ENCODE results near the gene MYL3.
"Not testable (repeated sequence)": the region's sequence is repeated elsewhere in the genome, so short reads cannot be mapped to it uniquely, and the experiment has no call there.

Gene MYL3

GRCh38 chr3:46863261-46863782 lies at the start of gene MYL3:
Gene MYL3, minus strand, starts transcription at chr3:46863444. Its CDS starts 54 bp downstream, at chr3:46863390.
- H3K4me1 ChIP-seq (ENCODE audit: control insufficient read depth in 1 of 2, insufficient read depth in 2 of 2, low read length in 2 of 2) = peaks cover 0 to 13% of the 10 kb centered on the region in 2 donors
- H3K4me3 ChIP-seq (ENCODE audit: low read depth in 1 of 2, low read length in 2 of 2) = no peak within 1 kb of the TSS
- no peaks in the 10 kb centered on the region for H3K36me3 ChIP-seq (ENCODE audit: control insufficient read depth in 1 of 2, insufficient read depth in 2 of 2, low read length in 2 of 2)
- H3K27ac ChIP-seq (ENCODE audit: low read depth, low read length) = no peak within 1 kb of the TSS
- no peaks in the 10 kb centered on the region for H3K9me3 ChIP-seq (ENCODE audit: control insufficient read depth in 1 of 2, low read length in 2 of 2)
- H3K27me3 ChIP-seq (ENCODE audit: control insufficient read depth in 1 of 2, insufficient read depth in 2 of 2, low read length in 2 of 2) = peaks cover 0 to 2% of the 10 kb centered on the region in 2 donors
- H3K9ac ChIP-seq (ENCODE audit: low read depth in 1 of 2, low read length in 2 of 2) = no peak within 1 kb of the TSS

GRCh38 chr3:46912986-46913385 lies 49.7 kb upstream of the MYL3 start:
- H3K27ac ChIP-seq (ENCODE audit: low read depth, low read length) = no peak overlapping the region
- no peak overlapping the region for H3K4me3 ChIP-seq (ENCODE audit: low read depth in 1 of 2, low read length in 2 of 2)
- peaks cover 4 to 17% of the 10 kb centered on the region in 2 donors for H3K36me3 ChIP-seq (ENCODE audit: control insufficient read depth in 1 of 2, insufficient read depth in 2 of 2, low read length in 2 of 2)
- H3K27me3 ChIP-seq (ENCODE audit: control insufficient read depth in 1 of 2, insufficient read depth in 2 of 2, low read length in 2 of 2) = peaks cover 0 to 3% of the 10 kb centered on the region in 2 donors
- H3K4me1 ChIP-seq (ENCODE audit: control insufficient read depth in 1 of 2, insufficient read depth in 2 of 2, low read length in 2 of 2) = peaks cover 4 to 15% of the 10 kb centered on the region in 2 donors
- H3K9ac ChIP-seq (ENCODE audit: low read depth in 1 of 2, low read length in 2 of 2) = no peak overlapping the region
- H3K9me3 ChIP-seq (ENCODE audit: control insufficient read depth in 1 of 2, low read length in 2 of 2) = no peaks in the 10 kb centered on the region

- not testable (repeated sequence) for H3K9ac ChIP-seq (ENCODE audit: low read depth in 1 of 2, low read length in 2 of 2); H3K9me3 ChIP-seq (ENCODE audit: control insufficient read depth in 1 of 2, low read length in 2 of 2); H3K27ac ChIP-seq (ENCODE audit: low read depth, low read length); H3K36me3 ChIP-seq (ENCODE audit: control insufficient read depth in 1 of 2, insufficient read depth in 2 of 2, low read length in 2 of 2); H3K4me3 ChIP-seq (ENCODE audit: low read depth in 1 of 2, low read length in 2 of 2)
- H3K27me3 ChIP-seq (ENCODE audit: control insufficient read depth in 1 of 2, insufficient read depth in 2 of 2, low read length in 2 of 2) = peaks cover 0 to 11% of the 10 kb centered on the region in 2 donors
- peaks cover 4 to 15% of the 10 kb centered on the region in 2 donors for H3K4me1 ChIP-seq (ENCODE audit: control insufficient read depth in 1 of 2, insufficient read depth in 2 of 2, low read length in 2 of 2)
Measured at GRCh38 chr3:46910914-46911313, 47.7 kb upstream of the MYL3 start.

- H3K27me3 ChIP-seq (ENCODE audit: control insufficient read depth in 1 of 2, insufficient read depth in 2 of 2, low read length in 2 of 2) = peaks cover 0 to 11% of the 10 kb centered on the region in 2 donors
- H3K27ac ChIP-seq (ENCODE audit: low read depth, low read length) = no peak overlapping the region
- H3K9ac ChIP-seq (ENCODE audit: low read depth in 1 of 2, low read length in 2 of 2) = no peak overlapping the region
- no peaks in the 10 kb centered on the region for H3K9me3 ChIP-seq (ENCODE audit: control insufficient read depth in 1 of 2, low read length in 2 of 2)
- peaks cover 4 to 15% of the 10 kb centered on the region in 2 donors for H3K4me1 ChIP-seq (ENCODE audit: control insufficient read depth in 1 of 2, insufficient read depth in 2 of 2, low read length in 2 of 2)
- peaks cover 0 to 3% of the 10 kb centered on the region in 2 donors for H3K36me3 ChIP-seq (ENCODE audit: control insufficient read depth in 1 of 2, insufficient read depth in 2 of 2, low read length in 2 of 2)
- H3K4me3 ChIP-seq (ENCODE audit: low read depth in 1 of 2, low read length in 2 of 2) = no peak overlapping the region
Measured at GRCh38 chr3:46910166-46910760, 47.0 kb upstream of the MYL3 start.

- H3K4me3 ChIP-seq (ENCODE audit: low read depth in 1 of 2, low read length in 2 of 2) = peak overlapping the region in 1 of 2 donors; percentile 40
- H3K27me3 ChIP-seq (ENCODE audit: control insufficient read depth in 1 of 2, insufficient read depth in 2 of 2, low read length in 2 of 2) = peaks cover 0 to 11% of the 10 kb centered on the region in 2 donors
Measured at GRCh38 chr3:46909535-46910161, 46.4 kb upstream of the MYL3 start.

GRCh38 chr3:46908986-46909534 lies 45.8 kb upstream of the MYL3 start:
- peak overlapping the region in 1 of 2 donors; percentile 40 for H3K4me3 ChIP-seq (ENCODE audit: low read depth in 1 of 2, low read length in 2 of 2)
- no peak overlapping the region for H3K9ac ChIP-seq (ENCODE audit: low read depth in 1 of 2, low read length in 2 of 2)
- no peaks in the 10 kb centered on the region for H3K36me3 ChIP-seq (ENCODE audit: control insufficient read depth in 1 of 2, insufficient read depth in 2 of 2, low read length in 2 of 2)
- peaks cover 4 to 15% of the 10 kb centered on the region in 2 donors for H3K4me1 ChIP-seq (ENCODE audit: control insufficient read depth in 1 of 2, insufficient read depth in 2 of 2, low read length in 2 of 2)
- no peak overlapping the region for H3K27ac ChIP-seq (ENCODE audit: low read depth, low read length)
- H3K27me3 ChIP-seq (ENCODE audit: control insufficient read depth in 1 of 2, insufficient read depth in 2 of 2, low read length in 2 of 2) = peaks cover 0 to 11% of the 10 kb centered on the region in 2 donors
- H3K9me3 ChIP-seq (ENCODE audit: control insufficient read depth in 1 of 2, low read length in 2 of 2) = no peaks in the 10 kb centered on the region

More at GRCh38 chr3:46909535-46910161, 46.4 kb upstream of the MYL3 start:
- no peak overlapping the region for H3K9ac ChIP-seq (ENCODE audit: low read depth in 1 of 2, low read length in 2 of 2)
- no peaks in the 10 kb centered on the region for H3K9me3 ChIP-seq (ENCODE audit: control insufficient read depth in 1 of 2, low read length in 2 of 2)
- no peak overlapping the region for H3K27ac ChIP-seq (ENCODE audit: low read depth, low read length)
- H3K4me1 ChIP-seq (ENCODE audit: control insufficient read depth in 1 of 2, insufficient read depth in 2 of 2, low read length in 2 of 2) = peaks cover 4 to 15% of the 10 kb centered on the region in 2 donors
- no peaks in the 10 kb centered on the region for H3K36me3 ChIP-seq (ENCODE audit: control insufficient read depth in 1 of 2, insufficient read depth in 2 of 2, low read length in 2 of 2)

- no peak overlapping the region for H3K4me3 ChIP-seq (ENCODE audit: low read depth in 1 of 2, low read length in 2 of 2)
- no peak overlapping the region for H3K27ac ChIP-seq (ENCODE audit: low read depth, low read length)
- peaks cover 0 to 11% of the 10 kb centered on the region in 2 donors for H3K27me3 ChIP-seq (ENCODE audit: control insufficient read depth in 1 of 2, insufficient read depth in 2 of 2, low read length in 2 of 2)
- H3K9ac ChIP-seq (ENCODE audit: low read depth in 1 of 2, low read length in 2 of 2) = no peak overlapping the region
- H3K4me1 ChIP-seq (ENCODE audit: control insufficient read depth in 1 of 2, insufficient read depth in 2 of 2, low read length in 2 of 2) = peaks cover 4 to 10% of the 10 kb centered on the region in 2 donors
- no peaks in the 10 kb centered on the region for H3K36me3 ChIP-seq (ENCODE audit: control insufficient read depth in 1 of 2, insufficient read depth in 2 of 2, low read length in 2 of 2)
- no peaks in the 10 kb centered on the region for H3K9me3 ChIP-seq (ENCODE audit: control insufficient read depth in 1 of 2, low read length in 2 of 2)
Measured at GRCh38 chr3:46908294-46908985, 45.2 kb upstream of the MYL3 start.

- no peaks in the 10 kb centered on the region for H3K9me3 ChIP-seq (ENCODE audit: control insufficient read depth in 1 of 2, low read length in 2 of 2)
- peaks cover 4 to 10% of the 10 kb centered on the region in 2 donors for H3K4me1 ChIP-seq (ENCODE audit: control insufficient read depth in 1 of 2, insufficient read depth in 2 of 2, low read length in 2 of 2)
- no peak overlapping the region for H3K27ac ChIP-seq (ENCODE audit: low read depth, low read length)
- no peak overlapping the region for H3K4me3 ChIP-seq (ENCODE audit: low read depth in 1 of 2, low read length in 2 of 2)
- H3K27me3 ChIP-seq (ENCODE audit: control insufficient read depth in 1 of 2, insufficient read depth in 2 of 2, low read length in 2 of 2) = peaks cover 0 to 11% of the 10 kb centered on the region in 2 donors
- H3K9ac ChIP-seq (ENCODE audit: low read depth in 1 of 2, low read length in 2 of 2) = no peak overlapping the region
- H3K36me3 ChIP-seq (ENCODE audit: control insufficient read depth in 1 of 2, insufficient read depth in 2 of 2, low read length in 2 of 2) = no peaks in the 10 kb centered on the region
Measured at GRCh38 chr3:46907960-46908293, 44.7 kb upstream of the MYL3 start.

- no peaks in the 10 kb centered on the region for H3K36me3 ChIP-seq (ENCODE audit: control insufficient read depth in 1 of 2, insufficient read depth in 2 of 2, low read length in 2 of 2)
- no peak overlapping the region for H3K9ac ChIP-seq (ENCODE audit: low read depth in 1 of 2, low read length in 2 of 2)
- no peak overlapping the region for H3K4me3 ChIP-seq (ENCODE audit: low read depth in 1 of 2, low read length in 2 of 2)
- H3K4me1 ChIP-seq (ENCODE audit: control insufficient read depth in 1 of 2, insufficient read depth in 2 of 2, low read length in 2 of 2) = peaks cover 4 to 10% of the 10 kb centered on the region in 2 donors
- no peaks in the 10 kb centered on the region for H3K9me3 ChIP-seq (ENCODE audit: control insufficient read depth in 1 of 2, low read length in 2 of 2)
- H3K27me3 ChIP-seq (ENCODE audit: control insufficient read depth in 1 of 2, insufficient read depth in 2 of 2, low read length in 2 of 2) = peaks cover 0 to 11% of the 10 kb centered on the region in 2 donors
- H3K27ac ChIP-seq (ENCODE audit: low read depth, low read length) = no peak overlapping the region
Measured at GRCh38 chr3:46907271-46907670, 44.0 kb upstream of the MYL3 start.
